Thymus (tissue), 11 donors: ENCODE results near the gene SLC43A2. TPM values are rescaled to one million over a fixed set of nuclear protein-coding genes. Genes with fewer than 3 reads are reported as not detected.

Experiments used
- DNase-seq, 9 donors: peaks; one replicate each; pipeline ENCODE4 v3.0.0-alpha.2; 2013; ENCODE audit warnings: low spot score in 9 of 9, low read depth in 6 of 9, missing footprints in 1 of 9
- H3K27ac ChIP-seq, 2 donors: one replicate each; pipeline ENCODE4 v1.5.1; 2013; ENCODE audit warnings: control low read depth in 1 of 2, low read depth in 1 of 2, low read length in 1 of 2, mild to moderate bottlenecking in 1 of 2, moderate library complexity in 1 of 2
- H3K27me3 ChIP-seq, 2 donors: one replicate each; pipeline ENCODE4 v1.5.1; 2013; ENCODE audit warnings: low read length in 1 of 2; ENCODE audit not compliant: control insufficient read depth in 2 of 2, insufficient read depth in 1 of 2
- H3K36me3 ChIP-seq, 2 donors: one replicate each; pipeline ENCODE4 v1.5.1; 2013; ENCODE audit warnings: low read length in 1 of 2, mild to moderate bottlenecking in 1 of 2, moderate library complexity in 1 of 2; ENCODE audit not compliant: control insufficient read depth in 2 of 2, insufficient read depth in 2 of 2
- H3K4me1 ChIP-seq, 2 donors: one replicate each; pipeline ENCODE4 v1.5.1; 2013; ENCODE audit warnings: low read length in 2 of 2; ENCODE audit not compliant: control insufficient read depth in 2 of 2, insufficient read depth in 2 of 2
- H3K4me3 ChIP-seq, 2 donors: one replicate each; pipeline ENCODE4 v1.5.1; 2013; ENCODE audit warnings: low read length in 2 of 2, control low read depth in 1 of 2, mild to moderate bottlenecking in 1 of 2
- H3K9me3 ChIP-seq, 2 donors: one replicate each; pipeline ENCODE4 v1.5.1; 2013; ENCODE audit warnings: low read length in 1 of 2, mild to moderate bottlenecking in 1 of 2; ENCODE audit not compliant: control insufficient read depth in 2 of 2, insufficient read depth in 1 of 2
- WGBS: extraction: QIAGEN DNeasy Blood & Tissue Kit; methylation state at CpG from one replicate; pipeline ENCODE4 v1.1.7; 2013; 5-methylcytosine and 5-hydroxymethylcytosine counted together
- polyA plus RNA-seq: library from polyadenylated mRNA; stranded (reverse); fragments of 200-250 nt; gene quantifications from one replicate; pipeline ENCODE4 v1.2.3, GENCODE V29; 2013
- total RNA-seq: library from RNA; stranded (reverse); fragments of 120-200 nt; gene quantifications from one replicate; pipeline ENCODE4 v1.2.4, GENCODE V29; 2013
- donor health status: healthy.

SLC43A2 gene
- total and polyA plus RNA-seq, 2 donors = 10.5 to 13.9 TPM

GRCh38 chr17:1604831-1605528 lies 23.7 kb downstream of the SLC43A2 start:
- peak overlapping the region; percentile 5 to 60 for H3K27ac ChIP-seq
- 37% methylated on average over 35 of the region's 35 CpGs for WGBS
- H3K4me1 ChIP-seq = peaks cover 3 to 43% of the 10 kb centered on the region in 2 donors
- H3K36me3 ChIP-seq = peaks cover 14 to 18% of the 10 kb centered on the region in 2 donors
- peaks cover 7 to 17% of the 10 kb centered on the region in 2 donors for H3K9me3 ChIP-seq
- peak overlapping the region in 1 of 2 donors; percentile 32 for H3K4me3 ChIP-seq
- H3K27me3 ChIP-seq = peaks cover 0 to 2% of the 10 kb centered on the region in 2 donors
- DNase-seq = peak in 2 of 9 donors; percentile 49 to 59

- Histone ChIP-seq H3K4me3 (no peak overlapping the region), H3K27me3 (peaks cover 0 to 2% of the 10 kb centered on the region in 2 donors), H3K4me1 (peaks cover 3 to 26% of the 10 kb centered on the region in 2 donors), H3K27ac (no peak overlapping the region), H3K36me3 (peaks cover 14 to 20% of the 10 kb centered on the region in 2 donors), H3K9me3 (peaks cover 7 to 17% of the 10 kb centered on the region in 2 donors)
- WGBS = 99% methylated on average over 14 of the region's 14 CpGs
- DNase-seq = no peak
Observed at GRCh38 chr17:1601571-1601970, 27.1 kb downstream of the SLC43A2 start.

- DNase-seq = no peak
- Histone ChIP-seq H3K4me1 (peaks cover 8 to 25% of the 10 kb centered on the region in 2 donors), H3K9me3 (peaks cover 7 to 17% of the 10 kb centered on the region in 2 donors), H3K4me3 (no peak overlapping the region), H3K36me3 (peaks cover 12 to 22% of the 10 kb centered on the region in 2 donors), H3K27ac (peak overlapping the region in 1 of 2 donors; percentile 26), H3K27me3 (no peaks in the 10 kb centered on the region)
- WGBS = 98% methylated on average over 8 of the region's 8 CpGs
Observed at GRCh38 chr17:1598399-1599095, 30.1 kb downstream of the SLC43A2 start.

- Histone ChIP-seq H3K4me1 (peaks cover 14 to 32% of the 10 kb centered on the region in 2 donors), H3K9me3 (peaks cover 7 to 17% of the 10 kb centered on the region in 2 donors), H3K36me3 (peaks cover 9 to 22% of the 10 kb centered on the region in 2 donors), H3K4me3 (no peak overlapping the region), H3K27me3 (no peaks in the 10 kb centered on the region), H3K27ac (no peak overlapping the region)
- DNase-seq = no peak
- WGBS = 96% methylated on average over 14 of the region's 14 CpGs
Observed at GRCh38 chr17:1597861-1598342, 30.7 kb downstream of the SLC43A2 start.

- DNase-seq = no peak
- Histone ChIP-seq H3K27ac (peak overlapping the region in 1 of 2 donors; percentile 83), H3K4me1 (peaks cover 22 to 69% of the 10 kb centered on the region in 2 donors), H3K9me3 (peaks cover 0 to 6% of the 10 kb centered on the region in 2 donors), H3K27me3 (no peaks in the 10 kb centered on the region), H3K36me3 (peaks cover 18 to 26% of the 10 kb centered on the region in 2 donors), H3K4me3 (no peak overlapping the region)
- WGBS = 89% methylated on average over 5 of the region's 5 CpGs
Observed at GRCh38 chr17:1593630-1593931, 35.1 kb downstream of the SLC43A2 start.

GRCh38 chr17:1592751-1593629 lies 35.6 kb downstream of the SLC43A2 start:
- peak; percentile 49 to 90 (median 67) for DNase-seq
- Histone ChIP-seq H3K9me3 (peaks cover 0 to 6% of the 10 kb centered on the region in 2 donors), H3K27me3 (no peaks in the 10 kb centered on the region), H3K27ac (peak overlapping the region; percentile 54 to 83), H3K4me1 (peaks cover 22 to 75% of the 10 kb centered on the region in 2 donors), H3K36me3 (peaks cover 19 to 23% of the 10 kb centered on the region in 2 donors), H3K4me3 (peak overlapping the region; percentile 3 to 6)
- WGBS = 7% methylated on average over 25 of the region's 25 CpGs

- Histone ChIP-seq H3K9me3 (peaks cover 0 to 6% of the 10 kb centered on the region in 2 donors), H3K27ac (peak overlapping the region in 1 of 2 donors; percentile 47), H3K4me3 (no peak overlapping the region), H3K4me1 (peaks cover 25 to 89% of the 10 kb centered on the region in 2 donors), H3K27me3 (no peaks in the 10 kb centered on the region), H3K36me3 (peaks cover 21 to 28% of the 10 kb centered on the region in 2 donors)
- DNase-seq = no peak
- WGBS = 88% methylated on average over 40 of the region's 40 CpGs
Observed at GRCh38 chr17:1591474-1592090, 37.1 kb downstream of the SLC43A2 start.

- H3K27ac ChIP-seq = no peak overlapping the region
- WGBS = 90% methylated on average over 38 of the region's 38 CpGs
- peaks cover 0 to 6% of the 10 kb centered on the region in 2 donors for H3K9me3 ChIP-seq
- DNase-seq = no peak
- H3K36me3 ChIP-seq = peaks cover 21 to 33% of the 10 kb centered on the region in 2 donors
- no peaks in the 10 kb centered on the region for H3K27me3 ChIP-seq
- no peak overlapping the region for H3K4me3 ChIP-seq
- H3K4me1 ChIP-seq = peaks cover 25 to 89% of the 10 kb centered on the region in 2 donors
Observed at GRCh38 chr17:1590747-1591473, 37.7 kb downstream of the SLC43A2 start.
